SU-DHL-6 (cell line): ENCODE results near the gene ANKS1A.

Source experiments
- EZH2phosphoT487 ChIP-seq: fragments of 200-600 bp; sonication (generic), shearing (Covaris generic); conservative IDR thresholded peaks from 2 replicates; pipeline ENCODE4 v1.6.1; 2018; ENCODE audit warnings: mild to moderate bottlenecking, antibody characterized with exemption, low read length, moderate library complexity, mixed read lengths
- TF ChIP-seq, protein P1 (sequence below): fragments of 200-600 bp; sonication (generic); IDR thresholded peaks from one replicate; pipeline ENCODE4 v1.5.1; 2017; ENCODE audit warnings: antibody characterized with exemption, mild to moderate bottlenecking, low read length, moderate library complexity; ENCODE audit not compliant: insufficient read depth, poor library complexity, severe bottlenecking

DNA sequence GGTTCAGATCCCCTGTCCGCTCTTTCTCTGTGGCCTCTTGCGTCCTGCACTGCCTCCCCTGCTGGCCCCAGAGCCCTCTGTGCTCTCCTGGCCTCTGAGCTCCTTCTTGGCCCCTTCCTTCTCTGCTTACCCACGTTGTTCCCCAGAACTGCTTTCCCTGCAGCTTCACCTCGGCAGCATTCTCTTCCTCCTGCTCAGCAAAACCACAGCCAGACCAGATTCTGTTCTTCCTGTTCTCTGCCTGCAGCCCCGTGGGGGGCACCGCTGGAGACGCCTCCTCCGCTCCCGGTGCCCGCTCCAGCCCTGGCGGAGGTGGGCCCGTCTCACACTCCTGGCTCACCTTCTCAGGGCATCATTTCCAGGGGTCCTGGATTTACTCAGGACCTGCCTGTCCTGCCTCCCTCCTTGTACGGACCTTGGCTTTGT lies 192.4 kb downstream of the ANKS1A start:
- TF ChIP-seq, protein P1, sequence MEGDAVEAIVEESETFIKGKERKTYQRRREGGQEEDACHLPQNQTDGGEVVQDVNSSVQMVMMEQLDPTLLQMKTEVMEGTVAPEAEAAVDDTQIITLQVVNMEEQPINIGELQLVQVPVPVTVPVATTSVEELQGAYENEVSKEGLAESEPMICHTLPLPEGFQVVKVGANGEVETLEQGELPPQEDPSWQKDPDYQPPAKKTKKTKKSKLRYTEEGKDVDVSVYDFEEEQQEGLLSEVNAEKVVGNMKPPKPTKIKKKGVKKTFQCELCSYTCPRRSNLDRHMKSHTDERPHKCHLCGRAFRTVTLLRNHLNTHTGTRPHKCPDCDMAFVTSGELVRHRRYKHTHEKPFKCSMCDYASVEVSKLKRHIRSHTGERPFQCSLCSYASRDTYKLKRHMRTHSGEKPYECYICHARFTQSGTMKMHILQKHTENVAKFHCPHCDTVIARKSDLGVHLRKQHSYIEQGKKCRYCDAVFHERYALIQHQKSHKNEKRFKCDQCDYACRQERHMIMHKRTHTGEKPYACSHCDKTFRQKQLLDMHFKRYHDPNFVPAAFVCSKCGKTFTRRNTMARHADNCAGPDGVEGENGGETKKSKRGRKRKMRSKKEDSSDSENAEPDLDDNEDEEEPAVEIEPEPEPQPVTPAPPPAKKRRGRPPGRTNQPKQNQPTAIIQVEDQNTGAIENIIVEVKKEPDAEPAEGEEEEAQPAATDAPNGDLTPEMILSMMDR: no peak
- no peak for TF ChIP-seq EZH2phosphoT487
